HepG2 (cell line): Measurements from ENCODE around the gene LMOD3. TPM values are rescaled to one million over a fixed set of nuclear protein-coding genes. Genes with fewer than 3 reads are reported as not detected.

Experiments used
- ATAC-seq: fragments of 200-7000 bp; cut with Tn5 transposase; 3 replicates; pipeline ENCODE4 v1.9.1; 2020; ENCODE audit warnings: mild to moderate bottlenecking, moderate library complexity
- BruUV-seq: library from RNA; stranded (reverse); fragments of 400-500 nt; replicated peaks from 2 replicates; lab custom pipeline; 2021; lab: Mats Ljungman, UMichigan
- CTCF ChIA-PET: fragments of 300-600 bp; formaldehyde crosslinking; extraction: SDS; loops from one replicate; lab custom pipeline; 2021; ENCODE audit warnings: low total read pairs, inconsistent platforms, low intra/inter-chr PET ratio; lab: Yijun Ruan, JAX
- POLR2A ChIA-PET: fragments of 350-600 bp; sonication (Branson Sonifier 250); formaldehyde crosslinking; loops from one replicate; lab custom pipeline; 2020; ENCODE audit warnings: antibody characterized with exemption, inconsistent platforms; lab: Yijun Ruan, JAX
- DNase-seq: peaks from one replicate; pipeline ENCODE4 v3.0.0-alpha.2; 2015; ENCODE audit warnings: low spot score
- FAIRE-seq: peaks from 3 replicates; lab custom pipeline; 2011; peaks lifted over from hg19 to GRCh38; lab: Jason Lieb, UNC
- H2AFZ ChIP-seq: one replicate; pipeline ENCODE4 v1.6.1; 2011; ENCODE audit warnings: low read length, inconsistent platforms
- H3K27ac ChIP-seq: fragments of 300-600 bp; 3 replicates; pipeline ENCODE4 v1.8.0; 2011; ENCODE audit warnings: mixed run types, mild to moderate bottlenecking, mixed read lengths, low read length, inconsistent platforms; ENCODE audit not compliant: insufficient read depth; ENCODE audit errors: extremely low read length
- H3K27me3 ChIP-seq, 2 experiments: fragments of 200-600 bp in 1 of 2; 2 replicates in 1 of 2; 3 replicates in 1 of 2; pipeline versions ENCODE4 v1.6.0 to v1.8.0; 2011; ENCODE audit warnings: low read length in 2 of 2, mild to moderate bottlenecking in 2 of 2, moderate library complexity in 2 of 2, inconsistent platforms in 1 of 2; ENCODE audit not compliant: insufficient read depth in 2 of 2, control insufficient read depth in 1 of 2
- H3K36me3 ChIP-seq, 2 experiments: fragments of 200-600 bp in 1 of 2; replicated peaks in 1 of 2; 2 replicates in 1 of 2; 3 replicates in 1 of 2; pipeline versions ENCODE4 v1.5.1 to v1.8.0; 2011; ENCODE audit warnings: low read length in 2 of 2, inconsistent platforms in 1 of 2; ENCODE audit not compliant: insufficient read depth in 2 of 2, control insufficient read depth in 1 of 2
- H3K4me1 ChIP-seq: 2 replicates; pipeline ENCODE4 v1.5.1; 2012; ENCODE audit warnings: low read length, inconsistent platforms; ENCODE audit not compliant: insufficient read depth
- H3K4me2 ChIP-seq: 2 replicates; pipeline ENCODE4 v1.6.0; 2011; ENCODE audit warnings: low read depth, low read length, inconsistent platforms
- H3K4me3 ChIP-seq, 3 experiments: fragments of 200-600 bp in 1 of 3; sonication (generic), shearing (Covaris generic) in 1 of 3; replicated peaks in 1 of 3; 2 replicates each; pipeline ENCODE4 v1.5.1; 2011 to 2016; ENCODE audit warnings: low read length in 3 of 3, inconsistent platforms in 2 of 3, low read depth in 2 of 3, mild to moderate bottlenecking in 2 of 3, control low read depth in 1 of 3, mixed read lengths in 1 of 3; ENCODE audit not compliant: insufficient read depth in 1 of 3
- H3K79me2 ChIP-seq: one replicate; pipeline ENCODE4 v1.6.1; 2011; ENCODE audit warnings: low read length, inconsistent platforms; ENCODE audit not compliant: insufficient read depth
- H3K9ac ChIP-seq: 2 replicates; pipeline ENCODE4 v1.6.0; 2011; ENCODE audit warnings: mild to moderate bottlenecking, low read depth, low read length, inconsistent platforms; ENCODE audit not compliant: insufficient read depth
- H3K9me3 ChIP-seq: 2 replicates; pipeline ENCODE4 v1.5.1; 2012; ENCODE audit warnings: mild to moderate bottlenecking, low read length
- H4K20me1 ChIP-seq: 2 replicates; pipeline ENCODE4 v1.6.0; 2011; ENCODE audit warnings: inconsistent platforms, mild to moderate bottlenecking, low read length, moderate library complexity; ENCODE audit not compliant: insufficient read depth
- ATF5 ChIP-seq: sonication (generic); formaldehyde crosslinking; IDR thresholded peaks from 2 replicates; pipeline ENCODE4 v1.4.0; 2020; ENCODE audit warnings: mild to moderate bottlenecking, low read depth, missing genetic modification reagents
- DRAP1 ChIP-seq: IDR thresholded peaks from 2 replicates; pipeline ENCODE4 v1.6.1; 2016; ENCODE audit warnings: missing genetic modification reagents, missing compliant biosample characterization
- NFAT5 ChIP-seq: sonication (generic); formaldehyde crosslinking; IDR thresholded peaks from 2 replicates; pipeline ENCODE4 v1.4.0; 2020; ENCODE audit warnings: missing genetic modification reagents
- NR2C2 ChIP-seq: sonication (generic); formaldehyde crosslinking; IDR thresholded peaks from 2 replicates; pipeline ENCODE4 v1.4.0; 2020; ENCODE audit warnings: missing genetic modification reagents, mild to moderate bottlenecking, moderate library complexity, borderline replicate concordance
- TAF1 ChIP-seq: sonication (generic); formaldehyde crosslinking; IDR thresholded peaks from 2 replicates; pipeline ENCODE4 v1.4.0; 2020; ENCODE audit warnings: missing genetic modification reagents
- ZNF232 ChIP-seq: sonication (generic); formaldehyde crosslinking; IDR thresholded peaks from 2 replicates; pipeline ENCODE4 v1.4.0; 2020; ENCODE audit warnings: missing genetic modification reagents, borderline replicate concordance
- ZNF644 ChIP-seq: IDR thresholded peaks from 2 replicates; pipeline ENCODE4 v1.6.1; 2016; ENCODE audit warnings: low read depth
- WGBS: methylation state at CpG from one replicate; pipeline ENCODE4 v1.1.6; 2017; ENCODE audit warnings: low lambda C conversion rate; 5-methylcytosine and 5-hydroxymethylcytosine counted together
- in situ Hi-C: cut with HindIII; loops from 2 replicates; pipeline ENCODE4 v1.10.0; 2017; ENCODE audit warnings: low pct_unique_long_range_greater_than_20kb; ENCODE audit not compliant: extremely low pct_ligation_motif_present
- intact Hi-C: fragments of 100-400 bp; cut with micrococcal nuclease; formaldehyde crosslinking; loops from one replicate; pipeline ENCODE4 v1.10.0; 2022; ENCODE audit not compliant: unreplicated experiment
- polyA plus RNA-seq, 8 experiments: library from polyadenylated mRNA; depleted of rRNA in 3 of 8; stranded (reverse) in 7 of 8; unstranded in 1 of 8; fragments of >200 nt; fragmentation: Illumina TruSeq in 4 of 8; extraction: Trizol in 4 of 8; gene quantifications; 2 replicates each; pipeline versions ENCODE4 v1.2.1 to v1.2.3, GENCODE V29; 2011 to 2016; ENCODE audit warnings: low read depth in 4 of 8, missing spikeins in 1 of 8, mixed read lengths in 1 of 8; ENCODE audit not compliant: insufficient read depth in 1 of 8
- total RNA-seq, 5 experiments: library from RNA; depleted of rRNA; stranded (reverse); fragments of >200 nt; fragmentation: Illumina TruSeq; extraction: Trizol; gene quantifications; 2 replicates each; pipeline ENCODE4 v1.2.3, GENCODE V29; 2016; ENCODE audit warnings: low read depth in 1 of 5

Gene LMOD3
- total and polyA plus RNA-seq, 2 of the 13 experiments (the other 11 are each of a cell fraction or from before 2014, with no cell fraction given) = not detected

- no peak for TF ChIP-seq DRAP1 (CRISPR knock-in tag)
Measured at GRCh38 chr3:69092030-69092516, 30.3 kb downstream of the LMOD3 start (continued).

GRCh38 chr3:69091389-69092029 is 30.9 kb downstream of the LMOD3 start:
- Histone ChIP-seq H3K9ac (no peak overlapping the region), H2AFZ (no peak overlapping the region), H3K27me3 (no peaks in the 10 kb centered on the region), H3K4me1 (peaks cover 10% of the 10 kb centered on the region), H3K27ac (no peak overlapping the region), H3K4me3 (no peak overlapping the region), H3K4me2 (no peak overlapping the region), H3K79me2 (peaks cover under 1% of the 10 kb centered on the region), H3K9me3 (no peaks in the 10 kb centered on the region), H3K36me3 (no peaks in the 10 kb centered on the region), H4K20me1 (no peaks in the 10 kb centered on the region)
- 97% methylated on average over 5 of the region's 5 CpGs for WGBS
- no peak for TF ChIP-seq NR2C2
- TF ChIP-seq ZNF232 (CRISPR knock-in tag) = no peak
- ATAC-seq (no peak), DNase-seq (no peak), FAIRE-seq (no peak)
- ChIA-PET CTCF (no interaction called here), POLR2A (no interaction called here)
- intact Hi-C loops (no loop called here), in situ Hi-C loops (no loop called here)
- BruUV-seq = no TSS peak

GRCh38 chr3:69090021-69090420 is 32.4 kb downstream of the LMOD3 start:
- intact Hi-C loops = no loop called here
- peaks cover 20% of the 10 kb centered on the region for H3K4me1 ChIP-seq
- FAIRE-seq (no peak), ATAC-seq (no peak), DNase-seq (no peak)
- TF ChIP-seq TAF1 (CRISPR knock-in tag) = no peak
- no peak for TF ChIP-seq ZNF644 (CRISPR knock-in tag)
- no peak for TF ChIP-seq NFAT5 (CRISPR knock-in tag)
- TF ChIP-seq ATF5 = no peak
- CTCF ChIA-PET = no interaction called here
- no peaks in the 10 kb centered on the region; a peak in 1 of 5 replicates for H3K27me3 ChIP-seq
- in situ Hi-C loops = no loop called here
- H3K4me3 ChIP-seq = no peak overlapping the region
- no peak overlapping the region for H3K9ac ChIP-seq
- no peak overlapping the region for H3K4me2 ChIP-seq
- H3K27ac ChIP-seq = no peak overlapping the region
- POLR2A ChIA-PET = no interaction called here
- H3K9me3 ChIP-seq = no peaks in the 10 kb centered on the region
- peaks cover 9% of the 10 kb centered on the region for H3K79me2 ChIP-seq
- no peak overlapping the region for H2AFZ ChIP-seq
- no peaks in the 10 kb centered on the region for H3K36me3 ChIP-seq
- BruUV-seq = no TSS peak
- 91% methylated on average over 3 of the region's 3 CpGs for WGBS
- no peaks in the 10 kb centered on the region for H4K20me1 ChIP-seq
